ENCODE measurements around the gene NBEAL1.
"Not testable (repeated sequence)": the region's sequence is repeated elsewhere in the genome, so short reads cannot be mapped to it uniquely, and the experiment has no call there.

The NBEAL1 gene

GRCh38 chr2:203039211-203039610 is 24.5 kb downstream of the NBEAL1 start:
- DNase-seq (ENCODE audit: low read depth): not testable (repeated sequence)

- no peak for DNase-seq (ENCODE audit: low read depth)
Measured at GRCh38 chr2:203040966-203041521, 26.4 kb downstream of the NBEAL1 start.

GRCh38 chr2:203042178-203042577 is 27.5 kb downstream of the NBEAL1 start:
- DNase-seq (ENCODE audit: low read depth): no peak

- no peak for DNase-seq (ENCODE audit: low read depth)
Measured at GRCh38 chr2:203043226-203043625, 28.6 kb downstream of the NBEAL1 start.

- DNase-seq (ENCODE audit: low read depth): no peak
Measured at GRCh38 chr2:203045867-203046266, 31.2 kb downstream of the NBEAL1 start.

GRCh38 chr2:203052539-203052938 is 37.9 kb downstream of the NBEAL1 start:
- DNase-seq (ENCODE audit: low read depth): no peak

GRCh38 chr2:203059567-203060240 is 45.0 kb downstream of the NBEAL1 start:
- DNase-seq (ENCODE audit: low read depth): no peak

GRCh38 chr2:203061346-203061745 is 46.7 kb downstream of the NBEAL1 start:
- no peak for DNase-seq (ENCODE audit: low read depth)

GRCh38 chr2:203062126-203062525 is 47.5 kb downstream of the NBEAL1 start:
- DNase-seq (ENCODE audit: low read depth): no peak

- not testable (repeated sequence) for DNase-seq (ENCODE audit: low read depth)
Measured at GRCh38 chr2:203066519-203067091, 51.9 kb downstream of the NBEAL1 start.

GRCh38 chr2:203070701-203071100 is 56.0 kb downstream of the NBEAL1 start:
- no peak for DNase-seq (ENCODE audit: low read depth)

- DNase-seq (ENCODE audit: low read depth): no peak
Measured at GRCh38 chr2:203071148-203071547, 56.5 kb downstream of the NBEAL1 start.

- DNase-seq (ENCODE audit: low read depth): no peak
Measured at GRCh38 chr2:203072371-203072770, 57.7 kb downstream of the NBEAL1 start.

GRCh38 chr2:203077451-203077850 is 62.8 kb downstream of the NBEAL1 start:
- no peak for DNase-seq (ENCODE audit: low read depth)

GRCh38 chr2:203080447-203081045 is 65.9 kb downstream of the NBEAL1 start:
- no peak for DNase-seq (ENCODE audit: low read depth)

- DNase-seq (ENCODE audit: low read depth): no peak
Measured at GRCh38 chr2:203083328-203083727, 68.7 kb downstream of the NBEAL1 start.

- DNase-seq (ENCODE audit: low read depth): not testable (repeated sequence)
Measured at GRCh38 chr2:203086381-203086780, 71.7 kb downstream of the NBEAL1 start.

- not testable (repeated sequence) for DNase-seq (ENCODE audit: low read depth)
Measured at GRCh38 chr2:203090721-203091120, 76.0 kb downstream of the NBEAL1 start.

GRCh38 chr2:203097735-203098134 is 83.1 kb downstream of the NBEAL1 start:
- no peak for DNase-seq (ENCODE audit: low read depth)

- DNase-seq (ENCODE audit: low read depth): not testable (repeated sequence)
Measured at GRCh38 chr2:203102357-203102756, 87.7 kb downstream of the NBEAL1 start.

- DNase-seq (ENCODE audit: low read depth): no peak
Measured at GRCh38 chr2:203104273-203104672, 89.6 kb downstream of the NBEAL1 start.

- no peak for DNase-seq (ENCODE audit: low read depth)
Measured at GRCh38 chr2:203105996-203106395, 91.3 kb downstream of the NBEAL1 start.

- not testable (repeated sequence) for DNase-seq (ENCODE audit: low read depth)
Measured at GRCh38 chr2:203110496-203110895, 95.8 kb downstream of the NBEAL1 start.

Measured in activated T-cell treated with anti-CD3 and anti-CD28 coated beads for 24 hours (primary cell).